Panc1 (cell line): ENCODE measurements around the gene SLC22A15.

Experiments
- CTCF ChIP-seq: fragments of 450-650 bp; IDR thresholded peaks from 2 replicates; pipeline ENCODE4 v1.5.1; 2017; ENCODE audit warnings: mild to moderate bottlenecking
- TCF7L2 ChIP-seq: IDR thresholded peaks from 2 replicates; pipeline ENCODE4 v1.6.1; 2011; ENCODE audit warnings: mild to moderate bottlenecking, low read depth, low read length, inconsistent platforms

- no peak for TF ChIP-seq CTCF
- no peak for TF ChIP-seq TCF7L2
Measured at GRCh38 chr1:115946116-115946515, 30.2 kb upstream of the SLC22A15 start.
